Measurements from ENCODE around the gene NFATC3.

DNA sequence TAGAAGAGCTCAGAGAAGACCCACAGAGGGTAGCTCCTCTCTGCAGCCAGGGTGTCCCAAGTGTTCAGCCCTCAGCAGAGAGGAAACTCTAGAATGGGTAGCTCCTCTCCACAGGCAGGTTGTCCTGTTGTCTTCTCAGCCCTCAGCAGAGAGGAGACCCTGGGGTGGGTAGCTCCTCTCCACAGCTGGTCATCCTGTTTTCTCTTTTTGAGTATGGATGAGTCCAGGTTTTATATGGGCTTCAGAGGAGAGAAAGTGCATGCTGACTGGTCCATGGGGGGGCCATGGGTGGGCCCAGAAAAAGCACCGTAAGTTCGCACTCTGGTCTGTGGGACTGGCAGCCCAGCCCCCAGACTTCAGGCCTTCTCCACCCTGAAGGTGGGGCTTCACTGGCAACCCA, 102.3 kb downstream of the NFATC3 start:
- TF ChIP-seq, protein P1, sequence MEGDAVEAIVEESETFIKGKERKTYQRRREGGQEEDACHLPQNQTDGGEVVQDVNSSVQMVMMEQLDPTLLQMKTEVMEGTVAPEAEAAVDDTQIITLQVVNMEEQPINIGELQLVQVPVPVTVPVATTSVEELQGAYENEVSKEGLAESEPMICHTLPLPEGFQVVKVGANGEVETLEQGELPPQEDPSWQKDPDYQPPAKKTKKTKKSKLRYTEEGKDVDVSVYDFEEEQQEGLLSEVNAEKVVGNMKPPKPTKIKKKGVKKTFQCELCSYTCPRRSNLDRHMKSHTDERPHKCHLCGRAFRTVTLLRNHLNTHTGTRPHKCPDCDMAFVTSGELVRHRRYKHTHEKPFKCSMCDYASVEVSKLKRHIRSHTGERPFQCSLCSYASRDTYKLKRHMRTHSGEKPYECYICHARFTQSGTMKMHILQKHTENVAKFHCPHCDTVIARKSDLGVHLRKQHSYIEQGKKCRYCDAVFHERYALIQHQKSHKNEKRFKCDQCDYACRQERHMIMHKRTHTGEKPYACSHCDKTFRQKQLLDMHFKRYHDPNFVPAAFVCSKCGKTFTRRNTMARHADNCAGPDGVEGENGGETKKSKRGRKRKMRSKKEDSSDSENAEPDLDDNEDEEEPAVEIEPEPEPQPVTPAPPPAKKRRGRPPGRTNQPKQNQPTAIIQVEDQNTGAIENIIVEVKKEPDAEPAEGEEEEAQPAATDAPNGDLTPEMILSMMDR (IDR thresholded peaks at IDR 0.05), result no peak
- TF ChIP-seq POLR2AphosphoS5 (IDR thresholded peaks at IDR 0.05), result no peak

Data from sigmoid colon (tissue), 4 donors.